Neural progenitor cell (in vitro differentiated cells): Measurements from ENCODE around the gene C4A. TPM values are rescaled to one million over a fixed set of nuclear protein-coding genes. Genes with fewer than 3 reads are reported as not detected.

Experiments used
- DNase-seq: peaks from one replicate; pipeline ENCODE4 v3.0.0-alpha.2; 2016; ENCODE audit warnings: low spot score
- H2AFZ ChIP-seq: fragments of 200-600 bp; sonication (generic); replicated peaks from 2 replicates; pipeline ENCODE4 v1.6.1; 2016; ENCODE audit warnings: antibody characterized with exemption
- H3F3A ChIP-seq: fragments of 200-600 bp; sonication (generic); 2 replicates; pipeline ENCODE4 v1.6.1; 2016; ENCODE audit warnings: antibody characterized with exemption, low read depth
- H3K27ac ChIP-seq: fragments of 200-600 bp; sonication (generic); 2 replicates; pipeline ENCODE4 v1.5.1; 2016; ENCODE audit warnings: mild to moderate bottlenecking
- H3K27me3 ChIP-seq: fragments of 200-600 bp; sonication (generic); 2 replicates; pipeline ENCODE4 v1.6.1; 2016; ENCODE audit warnings: mild to moderate bottlenecking, moderate library complexity
- H3K36me3 ChIP-seq: fragments of 200-600 bp; sonication (generic); 2 replicates; pipeline ENCODE4 v1.5.1; 2016
- H3K4me1 ChIP-seq: fragments of 200-600 bp; sonication (generic); 2 replicates; pipeline ENCODE4 v1.6.1; 2016; ENCODE audit warnings: mixed run types
- H3K4me2 ChIP-seq: fragments of 200-600 bp; sonication (generic); 2 replicates; pipeline ENCODE4 v1.6.1; 2016
- H3K4me3 ChIP-seq: fragments of 200-600 bp; sonication (generic); 2 replicates; pipeline ENCODE4 v1.5.1; 2016
- H3K79me2 ChIP-seq: fragments of 200-600 bp; sonication (generic); 2 replicates; pipeline ENCODE4 v1.6.1; 2016; ENCODE audit warnings: low read depth
- H3K9ac ChIP-seq: fragments of 200-600 bp; sonication (generic); 2 replicates; pipeline ENCODE4 v1.6.1; 2016
- H3K9me3 ChIP-seq: fragments of 200-600 bp; sonication (generic); 2 replicates; pipeline ENCODE4 v1.5.1; 2016; ENCODE audit warnings: low read depth
- H4K20me1 ChIP-seq: fragments of 200-600 bp; sonication (generic); 2 replicates; pipeline ENCODE4 v1.6.1; 2016; ENCODE audit warnings: low read depth
- H3K27ac Mint-ChIP-seq: 3 replicates; pipeline ENCODE4 v1.8.0; 2021; ENCODE audit warnings: mixed read lengths
- H3K27me3 Mint-ChIP-seq: 2 replicates; pipeline ENCODE4 v1.8.0; 2022; ENCODE audit warnings: low read depth, mild to moderate bottlenecking, inconsistent platforms, moderate library complexity, mixed read lengths; ENCODE audit not compliant: insufficient read depth
- H3K36me3 Mint-ChIP-seq: 3 replicates; pipeline ENCODE4 v1.8.0; 2021; ENCODE audit warnings: mixed read lengths
- H3K4me1 Mint-ChIP-seq: 3 replicates; pipeline ENCODE4 v1.8.0; 2021; ENCODE audit warnings: mixed read lengths
- H3K4me3 Mint-ChIP-seq: 3 replicates; pipeline ENCODE4 v1.8.0; 2021; ENCODE audit warnings: mild to moderate bottlenecking, moderate library complexity, mixed read lengths
- H3K9me3 Mint-ChIP-seq: 3 replicates; pipeline ENCODE4 v1.8.0; 2020; ENCODE audit warnings: mixed read lengths
- CTCF ChIP-seq: fragments of 200-600 bp; sonication (generic); IDR thresholded peaks from 2 replicates; pipeline ENCODE4 v1.5.1; 2017; ENCODE audit warnings: antibody characterized with exemption, mild to moderate bottlenecking
- EZH2 ChIP-seq: fragments of 200-600 bp; sonication (generic); IDR thresholded peaks from 2 replicates; pipeline ENCODE4 v1.6.1; 2017; ENCODE audit warnings: antibody characterized with exemption, mild to moderate bottlenecking, moderate library complexity
- EZH2phosphoT487 ChIP-seq: fragments of 200-600 bp; sonication (generic); IDR thresholded peaks from 2 replicates; pipeline ENCODE4 v1.6.1; 2017; ENCODE audit warnings: antibody characterized with exemption
- total RNA-seq: library from RNA; depleted of rRNA; stranded (reverse); fragments of >200 nt; gene quantifications from 2 replicates; pipeline ENCODE4 v1.2.3, GENCODE V29; 2015; ENCODE audit warnings: low replicate concordance

The C4A gene
- total RNA-seq, 1 donor from 2014 or later = 4.3 TPM

GRCh38 chr6:31945507-31946369 is 36.1 kb upstream of the C4A start, which contains the start of gene CFB:
CFB (plus strand) TSS chr6:31946095; CDS start chr6:31946222, 127 bp downstream.
- TF ChIP-seq CTCF = no peak
- TF ChIP-seq EZH2phosphoT487 = no peak
- no peak for TF ChIP-seq EZH2
- peak; percentile 8 for DNase-seq
- Histone ChIP-seq H3K4me1 (no peaks in the 10 kb centered on the region), H3F3A (no peaks in the 10 kb centered on the region), H3K79me2 (no peaks in the 10 kb centered on the region), H3K4me2 (no peak within 1 kb of the TSS), H3K36me3 (no peaks in the 10 kb centered on the region), H3K27ac (no peak within 1 kb of the TSS), H3K9me3 (no peaks in the 10 kb centered on the region), H3K4me3 (no peak within 1 kb of the TSS), H3K27me3 (peaks cover 17% of the 10 kb centered on the region), H2AFZ (peak within 1 kb of the TSS; percentile 36), H4K20me1 (no peaks in the 10 kb centered on the region), H3K9ac (no peak within 1 kb of the TSS)
- H3K4me1 Mint-ChIP-seq = peaks cover 12% of the 10 kb centered on the region
- H3K4me3 Mint-ChIP-seq = no peak within 1 kb of the TSS
- H3K9me3 Mint-ChIP-seq = no peaks in the 10 kb centered on the region
- H3K27ac Mint-ChIP-seq = peak within 1 kb of the TSS; percentile 12
- H3K36me3 Mint-ChIP-seq = peaks cover 2% of the 10 kb centered on the region
- H3K27me3 Mint-ChIP-seq = peaks cover 18% of the 10 kb centered on the region

DNA sequence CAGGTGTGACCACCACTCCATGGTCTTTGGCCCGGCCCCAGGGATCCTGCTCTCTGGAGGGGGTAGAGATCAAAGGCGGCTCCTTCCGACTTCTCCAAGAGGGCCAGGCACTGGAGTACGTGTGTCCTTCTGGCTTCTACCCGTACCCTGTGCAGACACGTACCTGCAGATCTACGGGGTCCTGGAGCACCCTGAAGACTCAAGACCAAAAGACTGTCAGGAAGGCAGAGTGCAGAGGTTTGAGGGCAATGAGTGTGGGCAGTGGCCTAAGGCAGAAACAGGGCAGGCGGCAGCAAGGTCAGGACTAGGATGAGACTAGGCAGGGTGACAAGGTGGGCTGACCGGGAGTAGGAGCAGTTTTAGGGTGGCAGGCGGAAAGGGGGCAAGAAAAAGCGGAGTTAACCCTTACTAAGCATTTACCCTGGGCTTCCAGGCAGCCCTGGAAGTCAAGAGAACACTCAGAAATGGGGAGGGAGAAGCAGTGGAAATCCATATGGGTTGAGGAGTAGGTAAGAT is 35.4 kb upstream of the C4A start:
- peaks cover 12% of the 10 kb centered on the region for H3K4me1 Mint-ChIP-seq
- H3K27me3 Mint-ChIP-seq = peaks cover 21% of the 10 kb centered on the region
- Histone ChIP-seq H3K9me3 (no peaks in the 10 kb centered on the region), H3K27me3 (peaks cover 17% of the 10 kb centered on the region), H3K4me1 (no peaks in the 10 kb centered on the region), H3K36me3 (no peaks in the 10 kb centered on the region), H3K4me3 (no peak overlapping the region), H3F3A (no peaks in the 10 kb centered on the region), H3K79me2 (no peaks in the 10 kb centered on the region), H3K27ac (no peak overlapping the region), H3K4me2 (no peak overlapping the region), H2AFZ (no peak overlapping the region), H4K20me1 (no peaks in the 10 kb centered on the region), H3K9ac (no peak overlapping the region)
- H3K27ac Mint-ChIP-seq = no peak overlapping the region
- TF ChIP-seq CTCF (no peak), EZH2phosphoT487 (no peak), EZH2 (no peak)
- peaks cover 2% of the 10 kb centered on the region for H3K36me3 Mint-ChIP-seq
- no peak overlapping the region for H3K4me3 Mint-ChIP-seq
- no peaks in the 10 kb centered on the region for H3K9me3 Mint-ChIP-seq
- no peak for DNase-seq

DNA sequence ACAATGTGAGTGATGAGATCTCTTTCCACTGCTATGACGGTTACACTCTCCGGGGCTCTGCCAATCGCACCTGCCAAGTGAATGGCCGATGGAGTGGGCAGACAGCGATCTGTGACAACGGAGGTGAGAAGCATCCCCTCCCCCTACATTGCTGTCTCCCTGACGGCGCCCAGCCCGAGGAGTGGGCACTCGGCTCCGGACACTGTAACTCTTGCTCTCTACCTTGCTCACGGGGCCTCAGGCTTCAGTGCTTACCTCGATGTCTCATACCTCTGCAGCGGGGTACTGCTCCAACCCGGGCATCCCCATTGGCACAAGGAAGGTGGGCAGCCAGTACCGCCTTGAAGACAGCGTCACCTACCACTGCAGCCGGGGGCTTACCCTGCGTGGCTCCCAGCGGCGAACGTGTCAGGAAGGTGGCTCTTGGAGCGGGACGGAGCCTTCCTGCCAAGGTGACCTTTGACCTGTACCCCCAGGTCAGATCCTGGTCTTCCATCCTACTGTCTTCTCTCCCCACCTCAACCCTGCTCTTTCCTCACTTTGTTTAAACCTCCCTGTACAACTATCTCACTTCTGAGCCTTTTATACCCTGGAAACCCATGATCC is 34.7 kb upstream of the C4A start:
- Histone ChIP-seq H3K4me3 (no peak overlapping the region), H3K9me3 (no peaks in the 10 kb centered on the region), H4K20me1 (no peaks in the 10 kb centered on the region), H3K4me2 (no peak overlapping the region), H3K27me3 (peaks cover 17% of the 10 kb centered on the region), H3K36me3 (no peaks in the 10 kb centered on the region), H3K4me1 (no peaks in the 10 kb centered on the region), H3K27ac (no peak overlapping the region), H3K79me2 (no peaks in the 10 kb centered on the region), H3F3A (no peaks in the 10 kb centered on the region), H2AFZ (no peak overlapping the region), H3K9ac (no peak overlapping the region)
- H3K27ac Mint-ChIP-seq = peak overlapping the region; percentile 20
- peaks cover 20% of the 10 kb centered on the region for H3K27me3 Mint-ChIP-seq
- peaks cover 10% of the 10 kb centered on the region for H3K4me1 Mint-ChIP-seq
- TF ChIP-seq EZH2phosphoT487 = no peak
- no peak for TF ChIP-seq EZH2
- no peak for TF ChIP-seq CTCF
- H3K4me3 Mint-ChIP-seq = peak overlapping the region; percentile 22
- no peak for DNase-seq
- no peaks in the 10 kb centered on the region for H3K9me3 Mint-ChIP-seq
- peaks cover 2% of the 10 kb centered on the region for H3K36me3 Mint-ChIP-seq
